ENCODE results near the gene CGB3. TPM values are rescaled to one million over a fixed set of nuclear protein-coding genes. Genes with fewer than 3 reads are reported as not detected.

The CGB3 gene
- total RNA-seq, 4 donors from 2014 or later, result not detected

DNA sequence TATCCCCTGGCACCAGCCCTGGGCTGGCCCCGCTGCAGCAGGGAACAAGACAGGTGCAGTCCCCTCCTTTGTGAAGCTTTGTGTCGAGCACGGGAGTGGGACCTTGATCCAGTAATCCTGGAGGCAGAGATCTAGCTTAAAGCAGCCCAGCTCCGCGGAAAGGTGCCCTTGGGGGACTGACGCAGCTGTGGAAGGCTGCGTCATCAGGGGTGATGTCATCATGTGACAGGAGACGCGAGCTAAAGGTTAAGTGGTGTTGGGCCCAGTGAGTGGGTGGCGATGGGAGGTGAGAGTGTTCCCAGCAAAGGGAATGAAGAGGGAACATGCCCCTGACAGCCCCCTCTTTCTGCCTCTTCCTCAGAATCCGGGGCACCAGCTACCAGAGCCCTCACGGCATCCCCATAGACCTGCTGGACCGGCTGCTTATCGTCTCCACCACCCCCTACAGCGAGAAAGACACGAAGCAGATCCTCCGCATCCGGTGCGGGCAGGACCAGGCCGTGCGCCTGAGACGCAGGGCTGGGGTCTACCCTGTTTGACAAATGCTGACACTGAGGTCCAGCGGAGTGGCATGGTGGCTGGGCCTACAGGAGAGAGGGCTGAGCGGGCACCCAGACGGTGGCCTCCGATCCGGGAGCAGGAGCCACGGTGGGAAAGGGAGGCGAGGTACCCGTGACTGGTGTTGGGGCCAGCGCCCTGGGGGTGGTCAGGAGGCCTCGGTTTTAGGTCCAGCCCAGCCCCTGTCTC, 9.8 kb downstream of the CGB3 start:
- Histone ChIP-seq H3K36me3 (peaks cover 56% of the 10 kb centered on the region), H3K9me3 (no peaks in the 10 kb centered on the region), H3K27me3 (peaks cover 2% of the 10 kb centered on the region), H3K4me3 (no peak overlapping the region), H3K27ac (no peak overlapping the region), H3K4me1 (peaks cover 21% of the 10 kb centered on the region)
- no peak for DNase-seq (ENCODE audit: low spot score in 2 of 2)
- 86% methylated on average over 25 of the region's 32 CpGs for WGBS
- no peak for TF ChIP-seq POLR2AphosphoS5 (IDR thresholded peaks at IDR 0.05)
- TF ChIP-seq EP300 (IDR thresholded peaks at IDR 0.05), result no peak
- TF ChIP-seq, protein P1, sequence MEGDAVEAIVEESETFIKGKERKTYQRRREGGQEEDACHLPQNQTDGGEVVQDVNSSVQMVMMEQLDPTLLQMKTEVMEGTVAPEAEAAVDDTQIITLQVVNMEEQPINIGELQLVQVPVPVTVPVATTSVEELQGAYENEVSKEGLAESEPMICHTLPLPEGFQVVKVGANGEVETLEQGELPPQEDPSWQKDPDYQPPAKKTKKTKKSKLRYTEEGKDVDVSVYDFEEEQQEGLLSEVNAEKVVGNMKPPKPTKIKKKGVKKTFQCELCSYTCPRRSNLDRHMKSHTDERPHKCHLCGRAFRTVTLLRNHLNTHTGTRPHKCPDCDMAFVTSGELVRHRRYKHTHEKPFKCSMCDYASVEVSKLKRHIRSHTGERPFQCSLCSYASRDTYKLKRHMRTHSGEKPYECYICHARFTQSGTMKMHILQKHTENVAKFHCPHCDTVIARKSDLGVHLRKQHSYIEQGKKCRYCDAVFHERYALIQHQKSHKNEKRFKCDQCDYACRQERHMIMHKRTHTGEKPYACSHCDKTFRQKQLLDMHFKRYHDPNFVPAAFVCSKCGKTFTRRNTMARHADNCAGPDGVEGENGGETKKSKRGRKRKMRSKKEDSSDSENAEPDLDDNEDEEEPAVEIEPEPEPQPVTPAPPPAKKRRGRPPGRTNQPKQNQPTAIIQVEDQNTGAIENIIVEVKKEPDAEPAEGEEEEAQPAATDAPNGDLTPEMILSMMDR (IDR thresholded peaks at IDR 0.05), result no peak
- TF ChIP-seq POLR2A (IDR thresholded peaks at IDR 0.05), result no peak

DNA sequence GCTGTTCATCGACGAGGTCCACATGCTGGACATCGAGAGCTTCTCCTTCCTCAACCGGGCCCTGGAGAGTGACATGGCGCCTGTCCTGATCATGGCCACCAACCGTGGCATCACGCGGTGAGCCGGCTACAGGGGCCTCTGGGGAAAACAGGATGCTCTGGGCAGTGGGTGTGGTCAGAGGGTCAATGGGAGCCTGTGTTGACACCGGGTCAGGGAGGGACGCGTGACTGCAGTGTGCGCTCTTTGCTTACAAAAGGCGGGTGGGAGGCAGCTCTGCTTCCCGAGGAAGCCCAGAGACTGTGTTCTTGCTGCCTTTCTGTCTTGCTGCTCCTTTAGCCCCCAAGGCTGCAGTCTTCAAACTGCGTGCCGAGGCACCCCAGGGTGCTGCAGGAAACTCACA, 12.9 kb downstream of the CGB3 start:
- Histone ChIP-seq H3K4me1 (no peaks in the 10 kb centered on the region), H3K27me3 (no peaks in the 10 kb centered on the region), H3K4me3 (no peak overlapping the region), H3K9me3 (no peaks in the 10 kb centered on the region), H3K36me3 (peaks cover 77% of the 10 kb centered on the region), H3K27ac (no peak overlapping the region)
- TF ChIP-seq POLR2AphosphoS5 (IDR thresholded peaks at IDR 0.05) (no peak), POLR2A (IDR thresholded peaks at IDR 0.05) (no peak), EP300 (IDR thresholded peaks at IDR 0.05) (no peak)
- TF ChIP-seq, protein P1 (IDR thresholded peaks at IDR 0.05), result no peak
- no peak for DNase-seq (ENCODE audit: low spot score in 2 of 2)
- WGBS, result 91% methylated on average over 9 of the region's 17 CpGs

DNA sequence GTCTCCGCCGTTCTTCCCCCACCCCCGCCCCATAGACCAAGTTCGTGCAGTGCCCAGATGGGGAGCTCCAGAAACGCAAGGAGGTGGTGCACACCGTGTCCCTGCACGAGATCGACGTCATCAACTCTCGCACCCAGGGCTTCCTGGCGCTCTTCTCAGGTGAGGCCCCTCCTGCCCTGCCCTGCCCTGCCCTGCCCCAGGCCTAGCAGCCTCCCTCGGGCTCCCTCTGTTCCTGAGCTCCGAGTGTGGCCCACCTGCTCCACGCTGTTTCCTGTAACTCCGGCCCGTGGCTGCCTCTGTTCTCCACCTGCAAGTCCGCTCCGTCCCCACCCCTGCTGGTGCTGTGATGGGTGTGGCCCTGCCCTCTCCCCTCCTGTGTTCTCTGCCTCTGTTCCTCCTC, 13.7 kb downstream of the CGB3 start:
- TF ChIP-seq, protein P1 (IDR thresholded peaks at IDR 0.05), result no peak
- TF ChIP-seq POLR2A (IDR thresholded peaks at IDR 0.05) (no peak), POLR2AphosphoS5 (IDR thresholded peaks at IDR 0.05) (no peak), EP300 (IDR thresholded peaks at IDR 0.05) (no peak)

DNA sequence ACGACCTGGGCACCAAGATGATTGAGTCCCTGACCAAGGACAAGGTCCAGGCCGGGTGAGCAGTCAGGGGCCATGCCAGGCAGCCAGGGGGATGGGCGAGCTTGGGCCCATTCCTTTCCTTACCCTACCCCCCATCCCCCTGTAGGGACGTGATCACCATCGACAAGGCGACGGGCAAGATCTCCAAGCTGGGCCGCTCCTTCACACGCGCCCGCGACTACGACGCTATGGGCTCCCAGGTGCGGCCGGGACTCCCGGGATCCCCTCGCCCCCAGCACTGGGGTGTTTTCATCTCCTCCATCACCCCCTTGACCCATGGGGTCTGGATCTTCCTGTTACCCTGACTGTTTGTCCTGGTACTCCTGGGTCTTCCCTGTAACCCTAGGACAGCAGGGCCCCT, 14.3 kb downstream of the CGB3 start:
- DNase-seq (ENCODE audit: low spot score in 2 of 2), result no peak
- WGBS, result 100% methylated on average over 10 of the region's 18 CpGs
- Histone ChIP-seq H3K36me3 (peaks cover 77% of the 10 kb centered on the region), H3K4me1 (no peaks in the 10 kb centered on the region), H3K9me3 (no peaks in the 10 kb centered on the region), H3K4me3 (no peak overlapping the region), H3K27ac (no peak overlapping the region), H3K27me3 (no peaks in the 10 kb centered on the region)
- TF ChIP-seq, protein P1 (IDR thresholded peaks at IDR 0.05), result no peak
- no peak for TF ChIP-seq EP300 (IDR thresholded peaks at IDR 0.05)
- no peak for TF ChIP-seq POLR2AphosphoS5 (IDR thresholded peaks at IDR 0.05)
- TF ChIP-seq POLR2A (IDR thresholded peaks at IDR 0.05), result no peak

More for the DNA sequence above, 13.7 kb downstream of the CGB3 start:
- no peak for DNase-seq (ENCODE audit: low spot score in 2 of 2)
- H3K4me3 ChIP-seq, result no peak overlapping the region
- no peaks in the 10 kb centered on the region for H3K27me3 ChIP-seq
- H3K36me3 ChIP-seq, result peaks cover 77% of the 10 kb centered on the region
- no peaks in the 10 kb centered on the region for H3K4me1 ChIP-seq
- no peaks in the 10 kb centered on the region for H3K9me3 ChIP-seq
- WGBS, result 92% methylated on average over 9 of the region's 18 CpGs
- H3K27ac ChIP-seq, result no peak overlapping the region

DNA sequence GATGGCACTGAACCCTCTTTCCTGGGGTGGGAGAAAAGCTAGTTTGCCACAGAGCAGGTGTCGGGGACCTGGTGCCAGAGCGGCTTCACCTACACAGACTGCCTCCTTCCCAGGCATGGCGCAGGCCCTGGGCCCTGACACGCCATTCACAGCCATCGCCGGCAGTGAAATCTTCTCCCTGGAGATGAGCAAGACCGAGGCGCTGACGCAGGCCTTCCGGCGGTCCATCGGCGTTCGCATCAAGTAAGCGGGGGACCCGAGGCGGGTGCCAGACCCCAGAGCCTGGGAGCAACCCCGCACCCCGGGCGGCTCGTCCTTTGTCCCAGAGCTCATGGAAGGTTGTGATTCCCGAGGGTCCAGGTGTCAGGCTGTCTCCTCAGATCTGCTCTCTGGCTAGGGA, 17.2 kb downstream of the CGB3 start:
- DNase-seq (ENCODE audit: low spot score in 2 of 2), result no peak
- Histone ChIP-seq H3K36me3 (peaks cover 89% of the 10 kb centered on the region), H3K4me3 (no peak overlapping the region), H3K27me3 (no peaks in the 10 kb centered on the region), H3K27ac (no peak overlapping the region), H3K4me1 (no peaks in the 10 kb centered on the region), H3K9me3 (no peaks in the 10 kb centered on the region)
- TF ChIP-seq POLR2A (IDR thresholded peaks at IDR 0.05) (no peak), EP300 (IDR thresholded peaks at IDR 0.05) (no peak), POLR2AphosphoS5 (IDR thresholded peaks at IDR 0.05) (no peak)
- TF ChIP-seq, protein P1 (IDR thresholded peaks at IDR 0.05), result no peak
- over 99% methylated on average over 18 of the region's 22 CpGs for WGBS

All from suprapubic skin (tissue), 4 donors.